Activated CD8-positive, alpha-beta memory T cell treated with anti-CD3 and anti-CD28 coated beads for 48 hours (primary cell): ENCODE data around the gene RNU6-8.

ENCODE experiments used
- DNase-seq, 3 experiments: peaks; one replicate each; pipeline ENCODE4 v3.0.0-alpha.2; 2020; ENCODE audit warnings: low read depth in 2 of 3, low spot score in 2 of 3

RNU6-8 gene

DNA sequence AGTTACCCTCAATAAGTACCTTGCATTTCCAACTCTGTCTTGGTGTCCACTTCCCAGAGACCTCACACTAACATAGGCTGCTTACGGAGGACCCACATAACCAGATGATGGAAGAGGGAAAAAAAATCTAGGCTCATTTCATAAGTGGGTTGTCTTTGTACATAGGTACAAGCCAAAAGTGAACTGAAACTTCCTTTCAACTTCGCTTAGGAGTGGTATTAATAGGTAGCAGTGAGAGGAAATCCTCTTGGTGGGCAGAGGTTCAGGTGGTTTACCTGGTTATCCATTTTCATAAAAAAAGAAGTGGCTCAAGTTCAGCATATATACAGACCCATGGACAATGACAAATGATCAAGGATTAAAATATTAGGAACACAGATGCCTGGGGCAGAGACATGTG lies 37.0 kb downstream of the RNU6-8 start:
- DNase-seq, result no peak
